Measurements from ENCODE around the gene FAM3C.

FAM3C gene

DNA sequence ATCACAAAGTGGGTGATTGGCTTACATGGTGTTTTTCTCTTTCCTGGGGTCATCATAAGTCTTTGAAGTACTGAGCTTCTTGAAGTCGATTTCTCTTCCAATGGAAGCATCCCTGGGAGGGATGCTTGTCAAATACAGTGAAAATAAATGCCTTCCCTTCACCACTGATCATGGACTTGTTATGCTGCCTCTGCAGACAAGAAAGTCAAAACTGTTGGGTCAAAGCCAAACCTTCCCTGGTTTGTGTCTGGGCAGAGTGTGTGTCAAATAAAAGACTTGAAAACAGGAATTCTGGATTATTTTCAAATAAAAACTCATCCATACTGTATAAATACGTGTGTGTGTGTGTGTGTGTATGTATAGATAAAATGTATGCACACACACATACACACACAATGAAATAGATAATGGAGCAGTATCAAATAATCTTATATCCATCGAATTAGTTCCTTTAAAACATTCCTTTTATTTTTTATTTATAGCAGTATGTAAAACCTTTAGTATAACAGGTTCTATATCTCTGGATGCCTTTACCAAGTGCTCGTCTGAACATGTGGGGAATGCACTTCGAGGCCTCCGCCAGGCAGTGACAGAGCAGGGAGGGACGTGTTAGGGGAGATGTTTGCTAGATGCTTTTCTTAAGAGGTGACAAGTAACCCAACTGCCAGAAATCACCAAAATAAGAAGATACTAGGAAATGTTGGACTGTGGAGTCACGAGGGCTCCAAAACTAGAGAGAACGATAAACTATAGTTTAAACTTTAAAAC lies 94.5 kb downstream of the FAM3C start:
- no peak overlapping the region for H3K4me3 ChIP-seq (ENCODE audit: low read depth, low read length)
- TF ChIP-seq, protein P1, sequence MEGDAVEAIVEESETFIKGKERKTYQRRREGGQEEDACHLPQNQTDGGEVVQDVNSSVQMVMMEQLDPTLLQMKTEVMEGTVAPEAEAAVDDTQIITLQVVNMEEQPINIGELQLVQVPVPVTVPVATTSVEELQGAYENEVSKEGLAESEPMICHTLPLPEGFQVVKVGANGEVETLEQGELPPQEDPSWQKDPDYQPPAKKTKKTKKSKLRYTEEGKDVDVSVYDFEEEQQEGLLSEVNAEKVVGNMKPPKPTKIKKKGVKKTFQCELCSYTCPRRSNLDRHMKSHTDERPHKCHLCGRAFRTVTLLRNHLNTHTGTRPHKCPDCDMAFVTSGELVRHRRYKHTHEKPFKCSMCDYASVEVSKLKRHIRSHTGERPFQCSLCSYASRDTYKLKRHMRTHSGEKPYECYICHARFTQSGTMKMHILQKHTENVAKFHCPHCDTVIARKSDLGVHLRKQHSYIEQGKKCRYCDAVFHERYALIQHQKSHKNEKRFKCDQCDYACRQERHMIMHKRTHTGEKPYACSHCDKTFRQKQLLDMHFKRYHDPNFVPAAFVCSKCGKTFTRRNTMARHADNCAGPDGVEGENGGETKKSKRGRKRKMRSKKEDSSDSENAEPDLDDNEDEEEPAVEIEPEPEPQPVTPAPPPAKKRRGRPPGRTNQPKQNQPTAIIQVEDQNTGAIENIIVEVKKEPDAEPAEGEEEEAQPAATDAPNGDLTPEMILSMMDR (IDR thresholded peaks at IDR 0.05; ENCODE audit: low read depth, low read length): no peak
- peak; percentile 43 for DNase-seq (ENCODE audit: low read depth, low spot score)
- in situ Hi-C loops (cut with HindIII; ENCODE audit: low sequenced_read_pairs): no loop called here

DNA sequence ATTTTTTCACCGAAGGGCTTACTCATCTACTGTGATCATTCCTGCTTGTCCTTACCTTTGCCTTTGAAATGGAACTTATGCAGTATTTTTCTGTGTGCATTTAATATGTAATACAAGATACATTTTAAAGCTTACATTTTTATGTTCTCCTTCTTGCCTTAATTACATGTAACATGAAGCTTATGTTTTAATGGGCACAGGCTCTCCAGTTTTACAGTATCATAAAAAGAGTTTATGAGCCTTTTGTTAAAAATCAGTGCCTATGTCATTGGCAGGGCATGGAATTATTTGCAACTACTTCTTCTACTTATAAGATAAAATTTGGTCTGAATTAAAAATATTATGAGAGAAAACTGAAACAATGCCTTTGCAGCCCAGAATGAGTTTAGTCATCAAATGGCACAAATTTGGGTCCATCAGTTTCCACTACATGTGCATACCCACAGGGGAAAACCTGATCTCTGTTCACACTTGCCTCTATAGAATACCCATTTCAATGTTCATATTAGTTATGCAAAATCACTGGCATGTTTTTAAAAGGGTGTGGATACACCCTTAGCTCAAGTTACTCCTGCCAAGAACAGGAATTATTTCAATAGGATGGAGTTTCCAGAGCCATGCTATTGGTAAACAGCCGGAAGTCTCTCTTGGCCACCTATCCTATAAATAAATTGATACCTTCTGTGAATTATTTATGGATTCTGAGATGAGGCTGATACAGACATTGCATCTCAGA lies 95.3 kb downstream of the FAM3C start:
- H3K4me3 ChIP-seq (ENCODE audit: low read depth, low read length): no peak overlapping the region
- no peak for DNase-seq (ENCODE audit: low read depth, low spot score)
- in situ Hi-C loops (cut with HindIII; ENCODE audit: low sequenced_read_pairs): no loop called here
- TF ChIP-seq, protein P1 (IDR thresholded peaks at IDR 0.05; ENCODE audit: low read depth, low read length): no peak
